Activated effector memory CD4-positive, alpha-beta T cell treated with anti-CD3 and anti-CD28 coated beads, Interleukin-2, amount 50 U/mL, for 16 hours (primary cell): Measurements from ENCODE around the gene PBX1.

Experiments
- DNase-seq: peaks from one replicate; pipeline ENCODE4 v3.0.0-alpha.2; 2020

PBX1 gene

DNA sequence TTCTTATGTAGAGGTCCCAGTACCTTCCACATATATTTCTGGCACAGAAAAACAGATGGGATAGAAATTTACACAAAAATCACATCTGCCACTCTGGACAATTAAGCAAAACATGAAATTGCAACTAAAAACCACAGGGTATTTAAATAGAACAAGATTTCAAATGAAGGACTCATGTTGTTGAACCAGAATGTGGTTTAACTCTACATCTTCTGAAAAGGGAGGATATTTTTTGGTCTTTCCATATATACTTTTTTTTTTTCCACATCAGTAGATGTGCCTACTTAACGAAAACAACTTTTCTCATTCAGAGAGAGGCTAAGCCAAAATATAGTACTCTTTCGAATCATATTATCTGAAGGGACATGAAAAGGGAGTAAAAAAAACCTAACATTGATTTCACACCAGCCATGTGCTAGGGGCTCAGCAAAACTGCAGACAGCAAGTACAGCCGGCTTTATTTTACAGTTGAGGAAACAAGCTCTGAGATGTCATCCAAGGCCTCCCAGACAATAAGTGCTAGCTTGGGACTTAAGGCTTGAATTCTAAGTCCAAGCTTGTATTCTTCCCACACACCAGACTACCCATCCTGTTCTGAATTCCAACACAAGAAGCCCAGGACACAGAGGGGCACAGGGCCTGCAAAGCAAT is 208.9 kb downstream of the PBX1 start:
- DNase-seq: no peak

DNA sequence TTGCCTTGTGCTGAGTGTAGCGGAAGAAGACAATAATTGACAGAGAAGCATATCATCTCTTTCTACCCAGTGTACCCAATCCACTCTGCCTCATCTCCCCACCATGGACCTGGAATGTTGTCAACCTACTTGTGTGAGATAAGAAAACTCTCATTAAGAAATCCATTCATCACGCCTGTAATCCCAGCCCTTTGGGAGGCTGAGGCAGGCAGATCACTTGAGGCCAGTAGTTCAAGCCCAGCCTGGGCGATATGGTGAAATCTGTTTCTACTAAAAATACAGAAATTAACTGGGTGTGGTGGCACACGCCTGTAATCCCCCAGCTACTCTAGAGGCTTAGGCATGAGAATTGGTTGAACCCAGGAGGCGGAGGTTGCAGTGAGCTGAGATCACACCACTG is 209.6 kb downstream of the PBX1 start:
- DNase-seq: no peak

DNA sequence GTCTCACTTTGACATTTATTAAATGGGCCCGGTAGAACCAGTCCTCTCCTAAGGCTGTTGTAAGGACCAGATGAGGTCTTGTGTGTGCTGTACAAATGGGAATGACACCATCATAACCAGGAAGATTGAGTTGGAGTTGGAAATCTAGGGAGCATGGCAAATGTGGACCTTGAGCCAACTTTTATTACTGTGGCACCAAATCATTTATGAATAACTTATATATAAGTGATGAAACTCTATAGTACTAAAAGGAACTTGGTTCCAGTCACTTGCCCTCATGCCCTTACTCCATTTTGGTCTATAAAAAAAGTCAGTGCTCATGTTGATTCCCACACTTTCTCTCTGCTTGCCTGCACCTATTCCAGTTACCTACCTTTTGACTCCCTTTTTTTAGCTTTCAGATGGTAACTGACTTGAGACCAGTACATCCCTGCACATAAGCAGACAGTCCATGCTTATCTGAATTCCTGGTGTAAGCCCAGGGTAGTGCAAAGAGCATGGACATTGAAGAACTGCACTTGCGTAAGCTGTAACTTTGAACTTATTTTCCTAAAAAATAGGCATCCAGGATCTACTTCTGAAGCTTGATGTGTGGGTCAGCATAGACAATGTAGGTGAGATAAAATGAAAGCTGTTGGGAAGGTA is 210.6 kb downstream of the PBX1 start:
- DNase-seq: no peak

DNA sequence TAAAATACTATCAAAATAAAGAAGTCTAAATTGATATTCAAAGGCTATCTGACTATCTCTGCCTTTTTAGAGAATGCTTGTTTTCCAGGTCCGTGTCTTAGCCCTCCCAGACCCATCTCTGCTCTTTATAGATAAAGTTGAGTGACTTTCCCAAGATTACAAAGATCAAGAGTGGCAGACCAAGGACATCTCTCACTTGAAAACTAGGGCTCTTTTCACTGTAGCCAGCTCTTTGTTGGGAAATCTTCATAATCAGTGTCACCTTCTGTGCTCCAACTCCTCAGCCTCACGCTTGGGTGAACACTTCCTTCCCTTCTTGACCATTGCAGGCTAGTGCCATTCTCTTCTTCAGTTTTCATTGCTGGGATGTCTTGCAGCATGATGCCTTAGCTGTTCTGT is 211.1 kb downstream of the PBX1 start:
- no peak for DNase-seq

DNA sequence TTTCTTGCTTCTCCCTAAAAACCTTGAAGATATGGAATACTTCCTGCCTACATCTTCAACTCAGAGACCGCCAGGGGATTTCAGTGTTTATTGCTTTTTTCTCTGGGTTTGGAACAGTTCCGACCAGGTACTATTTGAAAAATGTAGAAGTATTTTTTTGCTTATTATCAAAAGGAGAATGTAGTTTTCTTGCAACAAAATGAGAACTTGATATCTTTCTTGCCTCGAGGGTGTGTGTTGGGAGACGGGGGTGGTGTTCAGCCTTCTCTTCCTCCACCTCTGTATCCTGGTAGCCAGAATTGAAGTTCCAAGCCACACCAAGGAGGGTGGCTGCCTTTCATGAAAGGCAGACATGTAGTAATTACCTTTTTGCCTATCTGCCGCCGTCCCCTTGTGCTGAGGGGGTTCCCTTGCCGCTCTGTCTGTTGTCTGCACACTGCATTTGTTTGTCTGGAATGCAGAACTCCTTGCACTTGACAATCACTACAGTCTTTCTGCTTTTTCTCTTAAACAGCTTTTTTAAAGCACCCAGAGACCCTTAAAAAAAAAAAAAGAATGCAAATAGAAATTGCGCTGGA is 212.1 kb downstream of the PBX1 start:
- no peak for DNase-seq

DNA sequence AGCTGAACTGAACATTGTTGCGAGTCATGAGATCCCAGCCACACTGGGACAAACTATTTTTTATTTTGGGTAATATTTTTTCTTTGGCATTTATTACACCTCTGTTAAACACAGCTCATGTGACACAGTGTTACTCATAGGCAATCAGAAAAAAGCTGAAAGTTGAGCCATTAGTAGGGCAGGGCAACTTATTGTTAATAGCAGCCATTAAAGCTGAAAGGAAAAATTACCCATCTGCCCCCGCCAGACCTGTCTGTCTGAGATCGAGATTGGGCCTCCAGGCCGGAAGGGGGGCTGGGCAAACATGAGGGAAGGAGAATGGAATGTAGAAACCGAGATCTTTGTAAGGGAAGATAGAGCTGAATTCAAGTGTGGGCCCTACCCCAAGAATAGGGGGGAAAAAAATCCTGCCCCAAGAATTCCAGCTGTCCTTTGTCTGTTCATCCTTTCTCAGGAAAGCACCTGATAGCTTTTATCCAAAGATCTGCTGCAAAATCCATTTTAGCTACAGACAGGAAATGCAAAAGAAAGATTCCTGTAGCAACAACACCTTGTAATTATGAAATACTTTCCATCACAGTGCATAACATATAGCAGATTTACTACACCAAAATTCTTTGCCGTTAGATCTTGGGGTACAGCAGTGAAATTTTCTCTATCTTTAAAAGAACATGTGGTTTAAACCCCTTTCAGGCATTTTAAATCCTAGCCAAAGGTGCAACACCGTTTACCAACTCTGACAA is 212.8 kb downstream of the PBX1 start:
- no peak for DNase-seq

DNA sequence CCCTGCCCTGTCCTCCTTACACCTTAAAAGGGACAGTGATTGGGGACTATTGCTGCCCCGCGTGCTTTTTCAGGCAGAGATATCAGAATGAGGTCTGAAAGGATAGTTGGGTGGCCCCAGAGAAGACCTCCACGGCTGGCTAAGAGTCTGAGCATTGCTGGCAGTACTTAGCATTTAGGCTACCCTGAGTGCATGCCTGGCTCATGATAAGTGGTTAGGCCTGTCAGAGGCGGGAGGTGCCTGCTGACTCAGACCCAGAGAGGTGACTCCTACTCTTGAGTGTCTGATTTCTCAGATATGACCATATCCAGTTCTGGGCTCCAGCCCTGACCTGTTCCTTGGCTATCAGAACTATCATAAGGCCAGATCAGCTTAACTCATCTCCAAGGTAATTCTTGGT is 213.7 kb downstream of the PBX1 start:
- no peak for DNase-seq

DNA sequence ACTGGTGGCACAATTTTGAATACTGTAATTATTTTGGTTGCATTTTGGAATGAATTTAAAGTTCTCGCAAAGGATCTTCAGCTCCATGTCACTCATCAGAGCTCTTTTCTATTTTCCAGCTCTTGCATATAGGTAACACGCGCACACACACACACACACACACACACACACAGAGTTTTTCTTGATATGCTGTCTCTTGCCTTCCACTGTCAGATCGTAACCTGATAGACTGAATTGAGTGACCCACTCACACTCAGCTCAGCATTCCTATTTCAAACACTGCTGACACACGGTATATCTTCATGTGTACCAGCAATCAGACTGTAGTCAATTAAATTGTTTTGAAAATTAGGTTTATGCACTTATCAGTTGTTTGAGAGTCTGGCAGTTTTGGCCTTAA is 214.1 kb downstream of the PBX1 start:
- no peak for DNase-seq

DNA sequence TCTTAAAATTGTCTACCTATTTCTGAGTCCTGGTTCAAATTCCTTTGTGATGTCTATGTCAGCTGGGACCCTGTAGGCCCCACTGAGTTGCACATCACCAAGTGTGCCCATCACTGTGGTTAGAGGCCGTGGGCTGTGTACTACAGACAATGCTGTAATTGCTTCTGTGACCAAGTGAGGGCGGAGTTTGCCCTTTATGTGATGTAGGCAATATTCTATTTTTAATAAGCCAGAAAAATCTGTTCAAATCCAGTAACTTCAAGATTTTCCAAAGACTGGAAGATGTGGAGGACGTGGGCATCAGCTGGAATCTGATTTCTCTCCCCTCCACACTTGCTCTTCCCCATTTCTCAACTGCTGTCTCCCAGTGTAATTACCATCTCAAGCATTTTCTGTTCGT is 215.4 kb downstream of the PBX1 start:
- DNase-seq: no peak

DNA sequence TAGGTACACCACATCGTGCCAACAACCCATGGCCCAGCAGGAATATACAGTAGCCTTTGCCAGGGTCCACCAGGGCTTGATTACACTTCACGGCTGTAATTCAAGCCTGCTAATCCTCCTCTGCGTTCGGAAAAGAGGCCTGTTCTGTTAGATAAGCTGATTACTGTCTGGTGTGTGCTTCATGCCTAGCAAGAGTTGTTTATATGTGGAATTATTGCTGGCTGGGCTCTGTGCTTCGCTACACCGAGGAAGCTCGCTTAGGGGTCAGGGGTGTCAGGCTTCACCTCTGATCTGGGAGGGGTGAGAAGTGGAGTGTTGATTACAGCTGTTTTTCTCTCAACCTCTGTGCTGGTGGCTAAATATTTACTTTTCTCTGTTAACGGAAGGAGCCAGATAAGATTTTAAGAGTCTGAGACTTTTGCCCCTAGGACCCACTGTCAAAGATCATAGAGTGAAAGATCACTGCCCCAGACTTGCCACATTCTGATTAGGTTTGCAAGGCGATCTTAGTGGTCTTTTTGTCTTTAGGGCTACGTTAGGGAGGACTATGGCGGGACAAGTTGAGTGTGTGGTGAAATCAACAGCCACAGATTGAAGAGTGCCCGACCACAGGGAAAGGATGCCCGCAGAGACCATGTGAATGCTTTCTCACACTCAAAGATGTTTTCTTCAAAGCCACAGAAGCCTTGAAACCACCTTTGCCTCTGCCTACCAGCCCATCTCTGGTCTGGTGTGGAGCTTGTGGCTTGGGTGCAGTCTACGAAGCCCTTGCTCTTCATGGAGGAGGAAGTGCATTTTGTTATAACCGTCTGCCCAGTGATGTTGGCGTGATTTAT is 216.1 kb downstream of the PBX1 start:
- DNase-seq: no peak

DNA sequence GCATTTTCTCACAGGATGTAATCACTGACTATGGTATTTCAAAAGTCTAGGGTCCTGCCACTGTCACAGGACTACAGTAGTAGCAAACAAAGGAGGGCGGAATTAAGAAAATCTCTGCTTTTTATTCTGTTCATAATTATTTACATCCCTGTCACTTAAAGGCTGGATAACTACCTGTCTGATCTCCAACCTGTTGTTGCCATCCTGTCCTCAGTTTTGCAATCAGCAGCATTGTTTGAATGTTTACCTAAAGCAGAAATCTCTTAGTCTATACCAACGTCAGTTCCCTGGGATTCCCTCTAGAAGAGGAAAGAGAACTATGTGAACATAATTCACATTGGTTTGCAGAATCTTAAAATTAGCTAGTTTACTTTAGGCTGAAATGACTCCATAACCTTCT is 218.5 kb downstream of the PBX1 start:
- DNase-seq: no peak

DNA sequence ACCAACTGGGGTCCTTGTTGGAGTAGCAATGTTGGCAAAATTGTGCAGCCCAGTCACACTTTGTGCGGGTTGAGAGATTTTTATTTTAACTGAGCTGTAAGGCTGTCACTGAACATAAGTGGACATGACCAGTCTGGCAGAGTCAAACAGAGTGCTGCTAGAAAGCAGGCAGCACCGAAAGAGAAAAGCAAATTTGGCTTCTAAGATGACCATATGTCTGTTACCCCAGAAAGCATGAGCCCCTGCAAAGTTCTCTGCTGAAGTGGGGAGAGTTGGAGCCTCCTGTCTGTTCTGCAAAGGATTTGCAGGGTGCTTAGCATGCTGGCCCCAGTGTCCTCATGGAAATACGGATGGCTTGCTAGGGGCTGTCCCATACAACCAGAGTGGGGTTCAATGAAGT is 220.4 kb downstream of the PBX1 start:
- no peak for DNase-seq

DNA sequence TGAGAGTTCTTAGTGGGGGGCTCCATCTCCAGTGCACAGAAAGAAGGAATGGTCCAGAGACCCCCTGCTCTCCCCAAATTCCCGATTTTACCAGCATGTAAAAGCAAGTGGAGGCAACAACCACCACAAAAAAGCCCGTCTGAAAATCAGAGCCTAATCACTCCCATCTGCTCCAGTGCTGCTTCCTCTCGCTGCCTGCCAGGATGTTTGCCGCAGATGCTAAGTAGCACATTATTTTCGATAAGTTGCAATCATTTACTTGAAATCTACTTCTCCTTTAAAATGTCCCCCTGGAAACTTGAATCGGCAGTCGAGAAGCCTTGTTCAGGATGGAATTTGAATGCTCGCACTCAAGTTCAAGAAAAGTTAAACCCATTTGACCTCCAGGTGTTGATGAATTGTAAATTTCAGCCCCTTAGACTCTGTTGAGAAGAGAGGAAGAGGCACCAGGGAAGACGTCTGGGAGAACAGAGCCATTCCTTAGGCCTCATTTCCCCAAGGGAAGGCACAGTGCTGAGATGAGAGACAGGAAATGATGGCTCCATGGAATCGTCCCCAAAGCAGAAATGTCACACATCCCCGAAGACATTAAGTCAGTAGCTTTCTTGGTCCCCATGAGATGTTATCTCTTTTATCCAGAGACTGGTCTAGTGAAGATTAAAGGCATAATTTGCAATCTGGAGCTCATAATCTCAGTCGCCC is 221.3 kb downstream of the PBX1 start:
- DNase-seq: no peak

DNA sequence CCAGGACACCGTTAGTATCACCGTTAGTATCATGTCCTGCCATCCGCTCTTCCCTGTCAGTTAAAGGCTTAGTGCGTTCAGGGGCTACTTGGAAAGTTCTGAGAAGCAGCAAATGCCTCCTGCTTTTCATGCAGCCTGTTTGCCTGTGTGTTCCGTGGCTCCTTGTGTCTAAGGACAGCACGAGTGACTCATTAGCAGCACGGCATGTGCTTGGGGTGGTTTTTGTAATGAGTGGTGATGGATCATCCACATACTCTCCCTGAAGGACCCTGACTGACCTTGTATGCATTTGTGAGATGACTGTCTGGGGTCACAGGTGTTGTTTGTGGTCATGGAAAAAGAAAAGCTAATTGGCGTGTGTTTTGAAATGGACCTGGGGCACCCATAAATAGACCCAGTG is 221.9 kb downstream of the PBX1 start:
- no peak for DNase-seq

DNA sequence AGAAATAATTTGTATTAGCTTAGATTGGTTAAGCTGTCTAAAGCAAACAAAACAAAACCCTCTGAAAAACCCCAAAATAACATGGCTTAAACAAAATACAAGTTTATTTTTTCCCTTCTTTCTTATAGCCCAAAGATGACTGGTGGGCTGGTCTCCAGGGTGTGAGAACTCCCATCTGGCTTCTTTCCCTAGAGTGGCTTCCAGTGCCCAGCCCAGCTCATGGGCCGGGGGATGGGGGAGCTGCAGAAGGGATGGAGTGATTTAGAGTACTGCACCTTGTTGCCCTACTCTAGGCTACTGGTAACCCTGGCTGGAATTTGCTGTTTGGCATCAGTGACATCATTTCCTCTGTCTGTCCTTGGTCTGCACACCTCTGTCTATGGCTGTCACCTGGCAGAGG is 223.0 kb downstream of the PBX1 start:
- no peak for DNase-seq

DNA sequence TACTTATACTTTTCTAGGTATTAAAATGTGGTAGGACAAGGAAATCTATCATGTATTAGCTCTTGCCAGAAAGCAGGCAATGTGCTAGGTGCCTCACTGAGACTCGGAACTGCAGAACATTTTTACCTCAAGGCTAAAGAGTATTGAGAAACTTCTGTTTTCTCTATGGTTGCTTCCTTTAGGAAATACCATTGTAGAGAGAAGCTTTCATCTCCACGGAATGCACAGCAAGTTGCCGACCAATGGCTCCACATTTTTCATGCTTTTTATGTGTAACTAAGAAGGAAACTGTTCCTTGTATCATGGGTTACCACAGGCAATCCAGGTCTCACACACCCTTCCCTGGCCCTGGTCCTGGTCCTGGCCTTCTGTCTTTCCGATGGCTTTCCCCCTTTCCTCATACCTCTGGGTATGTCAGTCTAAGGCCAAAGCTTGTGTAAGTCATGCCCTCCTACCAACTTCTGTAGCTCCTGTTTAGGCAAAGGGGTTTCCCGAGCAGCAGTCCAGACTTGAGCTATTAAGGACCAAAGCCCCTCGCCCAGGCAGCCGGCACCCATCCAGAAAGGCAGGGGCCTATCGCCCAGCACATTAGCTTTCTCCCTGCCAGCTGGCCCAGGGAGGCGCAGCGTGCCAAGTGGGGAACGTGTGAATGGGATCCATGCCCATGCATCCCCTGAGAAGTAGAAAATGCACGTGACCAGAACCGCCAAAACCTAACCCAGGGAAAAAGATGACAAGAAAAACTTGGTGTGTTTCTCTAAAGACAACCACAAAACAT is 225.0 kb downstream of the PBX1 start:
- no peak for DNase-seq

DNA sequence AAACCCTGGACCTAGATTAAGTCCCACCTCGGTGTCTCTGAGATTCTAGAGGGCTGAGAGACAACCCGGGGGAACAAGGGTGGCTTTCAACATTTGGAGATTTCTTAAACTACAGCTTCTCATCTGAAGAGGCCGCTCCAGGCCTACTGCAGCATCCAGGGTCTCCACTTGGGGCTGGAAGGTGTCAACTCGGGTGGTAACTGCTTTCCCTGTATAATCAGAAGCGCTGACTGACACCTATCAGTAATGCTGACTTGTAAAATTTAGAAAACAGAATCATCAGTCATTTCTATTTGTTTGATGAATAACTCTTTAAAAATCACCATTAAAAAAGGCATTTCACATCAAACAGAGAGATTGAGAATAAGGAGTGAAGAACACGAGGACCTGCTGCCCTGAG is 226.0 kb downstream of the PBX1 start:
- no peak for DNase-seq

DNA sequence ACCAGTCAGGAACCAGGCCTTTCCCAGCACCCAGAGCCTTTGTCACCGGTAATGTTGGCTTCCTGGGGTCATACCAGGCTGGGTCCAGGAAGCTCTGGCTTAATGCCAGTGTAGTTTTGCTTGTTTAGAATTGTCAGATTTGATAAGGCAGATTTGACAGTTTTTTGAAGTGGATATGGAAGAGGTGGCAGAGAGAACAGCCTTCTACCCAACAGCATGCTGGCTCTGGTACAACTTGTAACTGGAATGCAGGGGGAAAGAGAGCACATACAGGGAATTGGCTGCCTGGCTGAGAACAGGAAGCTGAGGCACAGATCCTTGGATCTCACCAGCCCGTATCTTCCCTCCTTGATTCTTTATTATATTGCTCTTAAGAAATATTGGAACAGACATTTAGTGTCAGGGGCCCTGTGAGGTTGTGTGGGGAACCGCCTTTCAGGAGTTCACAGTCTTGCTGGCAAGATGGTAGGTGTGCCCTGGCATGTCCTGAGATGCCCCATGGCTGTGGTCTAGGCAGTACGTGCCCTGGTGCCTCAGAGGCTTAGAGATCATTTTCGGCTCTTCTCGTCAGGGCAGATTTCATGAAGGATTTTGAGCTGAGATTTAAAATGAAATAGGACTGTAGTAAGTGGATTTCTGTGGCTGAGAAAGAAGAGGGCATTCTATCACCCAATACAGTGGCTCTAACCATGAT is 227.0 kb downstream of the PBX1 start:
- DNase-seq: no peak

DNA sequence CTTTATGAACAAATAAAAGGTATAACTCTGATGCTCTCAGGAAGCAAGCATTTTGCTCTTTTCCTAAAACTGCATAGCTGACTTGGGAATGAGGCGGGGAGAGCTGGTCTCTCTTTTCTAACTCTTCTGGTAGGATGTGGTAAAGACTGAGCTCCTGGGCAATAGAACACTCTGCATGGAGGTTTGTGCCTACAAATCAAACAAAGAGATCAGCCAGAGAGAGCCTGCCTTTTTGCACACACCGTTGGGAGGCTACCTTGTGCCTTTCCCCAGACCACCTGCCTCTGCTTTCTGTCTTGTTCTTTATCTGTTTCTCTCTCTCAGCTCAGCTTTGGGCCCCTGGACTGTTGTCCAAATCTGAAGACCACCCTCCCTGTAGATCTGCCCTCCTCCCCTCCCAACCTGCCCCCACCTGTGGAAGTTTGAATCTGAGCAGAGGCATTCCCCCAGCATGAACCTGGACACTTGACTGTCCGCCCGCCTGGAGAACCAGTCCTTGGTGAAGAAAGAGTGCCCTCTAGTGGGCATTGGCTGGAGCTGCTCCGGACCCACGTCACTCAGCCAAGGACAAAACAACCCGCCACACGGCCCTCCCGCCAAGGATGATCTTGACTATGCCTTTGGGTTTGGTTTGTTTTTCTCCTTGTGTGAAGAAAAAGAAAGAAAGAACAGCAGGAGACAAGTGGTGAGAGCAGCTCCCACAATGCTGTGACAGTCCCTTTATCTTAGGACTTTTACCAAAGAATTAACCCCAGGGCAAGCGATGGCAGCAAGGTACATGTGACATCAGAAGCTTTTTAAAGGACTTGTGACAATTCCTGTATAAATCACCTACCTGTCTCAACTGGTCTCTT is 228.2 kb downstream of the PBX1 start:
- DNase-seq: peak; percentile 81

DNA sequence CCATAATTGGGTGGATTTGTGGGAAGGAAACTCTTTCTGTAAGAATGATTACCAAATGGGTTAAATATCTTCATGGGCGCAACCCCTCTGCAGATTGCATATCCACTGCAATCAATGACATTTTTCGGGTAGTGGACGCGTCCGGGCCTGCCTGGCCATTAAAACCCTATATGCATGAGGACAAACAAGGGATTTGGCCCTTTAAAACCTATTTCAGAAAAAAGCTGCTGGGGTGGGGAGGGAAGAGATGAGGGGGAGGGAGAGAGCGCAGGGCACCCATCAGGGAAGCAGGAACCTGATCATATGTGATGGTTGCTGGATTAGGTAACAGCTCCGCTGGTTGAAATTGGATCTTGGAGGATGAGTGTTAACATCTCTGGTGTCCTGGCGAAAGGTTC is 228.8 kb downstream of the PBX1 start:
- no peak for DNase-seq
